OCI-LY7 (cell line): ENCODE measurements around the gene WDR37. TPM values are rescaled to one million over a fixed set of nuclear protein-coding genes. Genes with fewer than 3 reads are reported as not detected.
"Not testable (repeated sequence)": the region's sequence is repeated elsewhere in the genome, so short reads cannot be mapped to it uniquely, and the experiment has no call there.

ENCODE experiments used
- BruUV-seq: library from RNA; stranded (reverse); fragments of 400-500 nt; replicated peaks from 2 replicates; lab custom pipeline; 2021; lab: Mats Ljungman, UMichigan
- CTCF ChIA-PET: fragments of 300-600 bp; sonication (Branson Sonifier 250); formaldehyde crosslinking; loops from one replicate; lab custom pipeline; 2022; ENCODE audit warnings: antibody characterized with exemption; ENCODE audit not compliant: unreplicated experiment; lab: Charles Lee
- POLR2A ChIA-PET: fragments of 300-600 bp; sonication (Branson Sonifier 250); formaldehyde crosslinking; loops from one replicate; lab custom pipeline; 2022; ENCODE audit warnings: antibody characterized with exemption; lab: Charles Lee
- DNase-seq: peaks from one replicate; pipeline ENCODE4 v3.0.0-alpha.2; 2015; ENCODE audit warnings: low spot score
- H2AFZ ChIP-seq: fragments of 200-600 bp; sonication (generic), shearing (Covaris generic); 2 replicates; pipeline ENCODE4 v1.6.1; 2014; ENCODE audit warnings: mild to moderate bottlenecking, antibody characterized with exemption, low read length, moderate library complexity
- H3K27ac ChIP-seq: fragments of 200-600 bp; sonication (generic); 2 replicates; pipeline ENCODE4 v1.5.1; 2014; ENCODE audit warnings: mixed run types, low read depth, mild to moderate bottlenecking, moderate library complexity, low read length, inconsistent platforms; ENCODE audit not compliant: poor library complexity, severe bottlenecking
- H3K36me3 ChIP-seq: fragments of 200-600 bp; sonication (generic); 2 replicates; pipeline ENCODE4 v1.6.1; 2014; ENCODE audit warnings: mild to moderate bottlenecking, antibody characterized with exemption, low read length, moderate library complexity, mixed read lengths; ENCODE audit not compliant: insufficient read depth
- H3K4me1 ChIP-seq: fragments of 200-600 bp; sonication (generic); 2 replicates; pipeline ENCODE4 v1.5.1; 2014; ENCODE audit warnings: mild to moderate bottlenecking, low read length; ENCODE audit not compliant: insufficient read depth, poor library complexity, severe bottlenecking
- H3K4me2 ChIP-seq: fragments of 200-600 bp; sonication (generic); 2 replicates; pipeline ENCODE4 v1.6.1; 2014; ENCODE audit warnings: mild to moderate bottlenecking, low read length
- H3K4me3 ChIP-seq: fragments of 200-600 bp; sonication (generic); 2 replicates; pipeline ENCODE4 v1.5.1; 2014; ENCODE audit warnings: mild to moderate bottlenecking, low read depth, low read length; ENCODE audit not compliant: poor library complexity, severe bottlenecking
- H3K79me2 ChIP-seq: fragments of 200-600 bp; sonication (generic); 2 replicates; pipeline ENCODE4 v1.6.1; 2016; ENCODE audit warnings: low read depth, mild to moderate bottlenecking, low read length, moderate library complexity, mixed read lengths; ENCODE audit not compliant: insufficient read depth
- H3K9me2 ChIP-seq: fragments of 200-600 bp; sonication (generic); 2 replicates; pipeline ENCODE4 v1.6.1; 2016; ENCODE audit warnings: mild to moderate bottlenecking, low read length, mixed read lengths; ENCODE audit not compliant: insufficient read depth
- H3K9me3 ChIP-seq: fragments of 200-600 bp; sonication (generic); 2 replicates; pipeline ENCODE4 v1.6.1; 2014; ENCODE audit warnings: mild to moderate bottlenecking, mixed run types, low read length, mixed read lengths
- H4K20me1 ChIP-seq: fragments of 200-600 bp; sonication (generic); 2 replicates; pipeline ENCODE4 v1.6.1; 2014; ENCODE audit warnings: mild to moderate bottlenecking, antibody characterized with exemption, low read length, moderate library complexity, mixed read lengths; ENCODE audit not compliant: insufficient read depth
- CTCF ChIP-seq: fragments of 200-600 bp; sonication (generic); conservative IDR thresholded peaks from 2 replicates; pipeline ENCODE4 v1.5.1; 2014; ENCODE audit warnings: mild to moderate bottlenecking, antibody characterized with exemption, low read length, moderate library complexity, mixed read lengths
- EZH2phosphoT487 ChIP-seq: fragments of 200-600 bp; sonication (generic); IDR thresholded peaks from 2 replicates; pipeline ENCODE4 v1.6.1; 2018; ENCODE audit warnings: low read depth, borderline replicate concordance, mild to moderate bottlenecking, mixed run types, antibody characterized with exemption, low read length, moderate library complexity, mixed read lengths
- intact Hi-C: fragments of 100-400 bp; cut with micrococcal nuclease; formaldehyde crosslinking; loops from one replicate; pipeline ENCODE4 v1.10.0; 2022; ENCODE audit not compliant: unreplicated experiment
- total RNA-seq, 2 experiments: library from RNA; depleted of rRNA in 1 of 2; stranded (reverse); fragments of >200 nt in 1 of 2; shearing (Covaris generic) in 1 of 2; gene quantifications; 2 replicates each; pipeline ENCODE4 v1.2.3, GENCODE V29; 2014 to 2022

WDR37 gene
- total RNA-seq, 2 experiments from 2014 or later, result 9.7 to 18.9 TPM

- no peaks in the 10 kb centered on the region for H3K9me3 ChIP-seq
- H3K79me2 ChIP-seq, result no peaks in the 10 kb centered on the region
- no peaks in the 10 kb centered on the region for H4K20me1 ChIP-seq
- H2AFZ ChIP-seq, result no peak overlapping the region
- no peak overlapping the region for H3K4me2 ChIP-seq
- CTCF ChIA-PET, result no interaction called here
- BruUV-seq, result no TSS peak
- H3K36me3 ChIP-seq, result no peaks in the 10 kb centered on the region
- POLR2A ChIA-PET, result no interaction called here
- no peak for DNase-seq
- TF ChIP-seq CTCF, result no peak
- no peak for TF ChIP-seq EZH2phosphoT487
- intact Hi-C loops, result no loop called here
- H3K4me3 ChIP-seq, result no peak overlapping the region
- no peaks in the 10 kb centered on the region for H3K4me1 ChIP-seq
- no peaks in the 10 kb centered on the region for H3K9me2 ChIP-seq
- H3K27ac ChIP-seq, result no peak overlapping the region
These were observed 101.4 kb downstream of the WDR37 start for GRCh38 chr10:1157615-1157933.

- no peaks in the 10 kb centered on the region for H4K20me1 ChIP-seq
- CTCF ChIA-PET, result no interaction called here
- POLR2A ChIA-PET, result no interaction called here
- BruUV-seq, result no TSS peak
- no peaks in the 10 kb centered on the region for H3K9me2 ChIP-seq
- no peak overlapping the region for H3K27ac ChIP-seq
- H2AFZ ChIP-seq, result no peak overlapping the region
- no peak for DNase-seq
- no peak overlapping the region for H3K4me3 ChIP-seq
- H3K4me2 ChIP-seq, result no peak overlapping the region
- intact Hi-C loops, result no loop called here
- H3K9me3 ChIP-seq, result no peaks in the 10 kb centered on the region
- no peaks in the 10 kb centered on the region for H3K4me1 ChIP-seq
- TF ChIP-seq CTCF (no peak), EZH2phosphoT487 (no peak)
- no peaks in the 10 kb centered on the region for H3K36me3 ChIP-seq
- H3K79me2 ChIP-seq, result no peaks in the 10 kb centered on the region
These were observed 101.9 kb downstream of the WDR37 start for GRCh38 chr10:1158066-1158465.

GRCh38 chr10:1158536-1158935, 102.4 kb downstream of the WDR37 start:
- H3K9me3 ChIP-seq, H3K36me3 ChIP-seq, POLR2A ChIA-PET, intact Hi-C loops, BruUV-seq, H3K79me2 ChIP-seq, H4K20me1 ChIP-seq, H3K4me2 ChIP-seq, H2AFZ ChIP-seq, CTCF ChIA-PET, H3K4me1 ChIP-seq, H3K4me3 ChIP-seq, H3K9me2 ChIP-seq, DNase-seq, H3K27ac ChIP-seq: not testable (repeated sequence)
